A204.1 (cell line): Measurements from ENCODE around the gene ATG16L2.

Source experiments
- FAIRE-seq: peaks from 2 replicates; lab custom pipeline; 2012; peaks lifted over from hg19 to GRCh38; lab: Jason Lieb, UNC

Gene ATG16L2

GRCh38 chr11:72814286-72815109 lies at the start of gene ATG16L2:
Gene ATG16L2 (plus strand): TSS chr11:72814411. CDS start chr11:72814446, 35 bp downstream.
- FAIRE-seq = no peak

- no peak for FAIRE-seq
Observed at GRCh38 chr11:72764503-72764902, 49.7 kb upstream of the ATG16L2 start.

DNA sequence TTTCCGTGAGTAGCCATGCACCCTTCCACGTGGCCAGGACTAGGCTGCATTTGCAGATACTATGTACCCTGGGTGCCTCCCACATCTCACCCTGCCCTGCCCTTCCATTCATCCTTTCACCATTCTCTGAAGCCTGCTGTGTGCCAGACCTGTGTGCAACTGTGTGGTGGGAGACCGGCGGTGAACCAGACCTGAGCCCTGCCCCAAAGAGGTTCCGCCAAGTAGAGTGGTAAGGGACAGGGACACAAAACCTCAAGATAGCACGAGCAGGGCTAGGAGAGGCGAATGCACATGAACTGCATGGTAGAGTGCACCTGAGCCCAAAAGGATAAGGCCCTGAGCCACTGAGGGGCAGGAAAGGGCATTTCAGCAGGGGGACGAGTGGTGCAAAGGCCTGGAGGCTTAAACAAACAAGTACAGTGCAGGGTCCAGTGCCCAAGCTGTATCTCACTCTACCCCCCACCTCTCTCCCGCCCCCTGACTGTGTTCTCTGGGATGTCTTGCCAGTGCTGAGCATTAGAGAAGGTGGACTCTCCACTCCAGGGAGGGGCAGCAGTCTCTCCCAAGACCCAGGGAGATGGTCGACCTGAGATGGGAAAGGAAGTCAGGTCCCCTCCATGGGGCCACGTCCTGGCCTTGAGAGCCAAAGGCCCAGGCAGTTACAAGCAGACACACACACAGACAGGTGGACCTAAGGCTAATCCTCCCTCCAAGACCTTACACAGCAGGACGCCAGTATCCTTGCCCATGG lies 47.9 kb upstream of the ATG16L2 start:
- no peak for FAIRE-seq

DNA sequence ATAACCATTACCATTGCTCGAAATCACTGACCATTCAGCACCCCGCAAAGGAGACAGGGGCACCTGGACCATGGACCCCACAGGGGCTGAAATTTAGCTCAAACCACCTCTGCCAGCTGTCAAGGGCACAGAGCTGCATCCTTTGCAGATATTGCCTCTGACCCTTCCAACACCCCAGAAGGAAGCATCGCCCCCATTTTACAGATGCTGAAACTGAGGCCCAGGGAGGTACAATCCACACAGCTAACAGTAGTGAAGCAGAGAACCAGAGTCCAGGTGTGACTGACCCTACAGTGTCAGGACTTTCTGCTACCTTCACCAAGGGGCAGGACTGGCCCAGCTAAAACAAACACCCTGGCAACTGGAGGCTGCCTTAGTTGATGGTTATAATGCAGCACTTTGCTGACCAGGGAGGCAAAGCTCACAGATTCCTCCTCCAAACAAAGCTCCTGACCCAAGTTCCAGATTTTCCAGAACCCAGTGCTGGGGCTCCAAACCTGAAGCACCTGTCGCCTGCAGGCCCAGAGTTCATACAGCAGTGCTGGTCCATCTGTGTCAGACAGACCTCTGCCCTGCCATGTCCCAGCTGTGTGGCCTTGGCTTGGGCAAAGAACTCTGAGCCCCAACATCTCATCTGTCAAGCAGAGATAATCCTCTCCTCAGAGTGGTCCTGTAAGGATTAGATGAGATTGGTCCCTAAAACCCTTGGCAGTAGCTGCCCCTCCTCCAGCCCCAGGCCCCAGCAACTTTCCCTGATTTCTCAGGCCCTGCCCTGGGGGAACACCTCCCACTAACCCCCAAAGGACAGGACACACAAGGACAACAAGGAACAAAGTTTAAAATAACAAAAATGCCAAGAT lies 46.8 kb upstream of the ATG16L2 start:
- no peak for FAIRE-seq

- FAIRE-seq = no peak
Observed at GRCh38 chr11:72768581-72768980, 45.6 kb upstream of the ATG16L2 start.

DNA sequence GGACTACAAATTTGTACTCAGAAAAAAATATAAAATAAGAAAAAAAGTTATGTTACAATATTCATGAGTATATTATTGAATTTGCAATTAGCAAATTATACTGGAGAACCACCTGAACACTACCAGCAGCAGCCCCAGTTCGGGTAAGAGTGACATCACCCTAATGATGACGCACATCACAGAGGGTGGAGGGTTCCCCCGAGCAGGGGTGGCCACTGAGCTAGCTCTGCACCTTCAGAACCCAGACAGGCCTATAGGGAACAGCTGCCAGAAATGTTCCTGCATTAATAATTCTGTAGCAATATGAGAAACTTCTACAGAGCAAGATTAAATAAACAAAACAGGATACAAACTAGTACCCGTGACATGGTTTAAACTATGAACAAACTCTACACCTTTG lies 44.5 kb upstream of the ATG16L2 start:
- no peak for FAIRE-seq

- FAIRE-seq = no peak
Observed at GRCh38 chr11:72770799-72771198, 43.4 kb upstream of the ATG16L2 start.

DNA sequence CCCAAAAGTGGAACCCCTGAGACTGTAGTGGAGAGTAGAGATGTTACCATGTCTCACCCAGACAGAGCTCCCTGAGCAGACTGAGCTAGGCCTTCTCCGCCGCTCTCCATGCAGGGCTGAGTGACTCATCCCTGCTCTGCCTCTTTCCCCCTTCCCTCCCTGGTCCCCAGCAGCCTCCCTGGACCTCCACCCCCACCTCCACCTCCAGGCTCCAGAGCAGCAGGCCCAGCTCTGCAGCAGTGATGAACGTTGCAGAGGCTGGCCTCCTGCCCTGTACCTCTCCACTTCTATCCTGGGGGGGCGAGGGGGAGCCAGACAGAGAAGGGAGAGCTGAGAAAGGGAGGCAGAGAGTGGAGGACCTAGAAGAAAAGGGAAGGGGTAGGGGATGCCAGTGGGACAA lies 42.7 kb upstream of the ATG16L2 start:
- no peak for FAIRE-seq

DNA sequence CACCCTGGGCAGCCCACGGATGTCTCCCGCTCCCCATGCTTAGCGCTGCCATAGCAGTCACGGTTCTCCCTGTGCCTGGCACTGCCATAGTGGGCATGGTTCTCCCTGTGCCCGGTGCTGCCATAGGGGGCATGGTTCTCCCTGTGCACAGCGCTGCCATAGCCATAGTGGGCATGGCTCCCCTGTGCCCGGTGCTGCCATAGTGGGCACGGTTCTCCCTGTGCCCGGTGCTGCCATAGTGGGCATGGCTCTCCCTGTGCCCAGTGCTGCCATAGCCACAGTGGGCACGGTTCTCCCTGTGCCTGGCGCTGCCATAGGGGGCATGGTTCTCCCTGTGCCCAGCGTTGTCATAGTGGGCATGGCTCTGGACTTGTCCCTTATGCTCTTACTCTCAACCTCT lies 42.2 kb upstream of the ATG16L2 start:
- FAIRE-seq = no peak

DNA sequence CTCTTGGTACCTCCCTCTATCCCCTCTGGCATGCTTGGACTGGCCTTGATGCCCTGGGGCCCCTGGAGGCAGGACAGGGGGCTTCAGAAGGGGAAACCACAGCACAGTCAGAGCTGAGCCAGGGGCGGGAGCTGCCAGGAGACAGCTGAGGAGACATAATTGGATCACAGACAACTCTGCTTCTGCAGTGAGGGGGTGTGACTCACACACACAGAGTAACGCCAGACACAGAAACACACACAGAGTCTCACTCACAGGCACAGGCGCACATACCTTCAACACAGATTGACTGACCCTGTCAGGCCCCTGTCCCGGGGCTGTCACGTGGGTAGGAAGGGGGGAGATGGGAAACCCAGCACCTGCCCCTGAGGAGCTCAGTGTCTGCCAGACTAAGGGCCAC lies 40.9 kb upstream of the ATG16L2 start:
- no peak for FAIRE-seq

DNA sequence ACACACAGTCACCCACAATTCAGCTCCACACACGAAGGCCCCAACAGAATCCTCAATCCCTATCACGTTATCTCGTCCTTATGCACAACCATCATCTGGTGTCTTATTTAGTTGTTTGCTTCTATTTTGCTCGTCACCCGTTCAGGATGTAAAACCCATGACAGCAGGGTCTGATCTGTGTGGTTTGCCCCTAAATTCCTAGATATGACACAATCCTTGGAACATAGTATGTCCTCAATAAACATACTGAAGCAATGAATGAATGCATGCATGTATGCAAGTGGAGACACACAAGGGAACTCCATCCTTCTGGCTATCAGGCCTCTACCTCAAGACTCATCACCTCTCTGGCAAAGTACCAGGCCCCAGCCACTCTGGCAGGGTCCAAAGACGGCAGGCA lies 40.5 kb upstream of the ATG16L2 start:
- no peak for FAIRE-seq

DNA sequence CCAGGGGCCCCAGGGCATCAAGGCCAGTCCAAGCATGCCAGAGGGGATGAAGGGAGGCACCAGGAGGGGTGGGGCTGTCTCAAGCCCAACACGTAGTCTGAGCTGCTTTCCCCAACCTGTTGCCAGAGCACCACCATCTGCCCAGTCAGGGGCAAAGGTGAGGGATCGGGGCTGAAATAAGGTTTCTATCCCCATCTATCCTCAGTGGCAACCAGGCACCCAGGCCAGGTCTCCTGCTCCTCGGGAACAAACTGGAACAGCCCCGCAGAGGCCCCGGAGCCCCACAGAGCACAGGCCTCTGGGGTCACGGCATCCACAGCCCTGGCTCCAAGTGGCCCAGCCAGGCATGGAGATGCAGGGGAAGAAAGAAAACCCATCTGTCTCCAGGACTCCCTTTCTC lies 39.7 kb upstream of the ATG16L2 start:
- FAIRE-seq = no peak

DNA sequence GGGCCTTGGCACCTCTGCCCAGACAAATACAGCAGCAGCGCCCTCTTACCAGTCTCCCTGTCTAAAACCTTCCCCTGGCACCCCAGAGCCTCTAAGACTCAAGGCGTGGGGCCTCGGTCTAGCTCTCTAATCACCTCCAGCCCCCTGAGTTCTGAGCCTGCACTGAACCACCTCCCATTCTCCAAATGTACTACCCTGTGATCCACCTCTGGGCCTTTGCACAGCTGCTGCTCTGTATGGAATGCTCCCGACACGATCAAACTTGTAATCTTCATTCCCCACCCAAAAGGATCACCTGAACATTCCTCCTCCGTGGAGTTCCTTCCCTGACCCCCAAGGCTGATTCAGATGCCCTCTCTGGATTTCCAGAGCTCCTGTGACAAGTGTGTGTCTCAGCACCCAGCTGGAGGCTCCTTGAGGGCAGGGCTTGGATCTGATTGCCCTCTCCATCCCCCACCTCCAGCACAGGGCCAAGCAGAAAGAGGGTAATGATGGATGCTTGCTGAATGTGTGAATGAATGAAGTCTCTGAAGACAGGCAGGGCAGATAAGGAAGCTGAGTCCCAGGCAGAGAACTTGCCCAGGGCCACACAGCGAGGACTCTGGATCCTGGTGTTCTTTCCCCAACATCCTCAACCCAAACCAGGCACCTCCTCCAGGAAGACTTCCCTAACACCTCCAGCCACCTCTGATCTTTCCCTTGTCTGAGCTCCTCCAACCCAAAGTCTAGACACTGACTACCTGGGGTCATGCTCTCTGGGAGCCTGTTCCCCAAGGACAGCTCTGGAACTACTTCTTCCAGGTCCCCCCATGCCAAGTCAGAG lies 38.7 kb upstream of the ATG16L2 start:
- FAIRE-seq = no peak

DNA sequence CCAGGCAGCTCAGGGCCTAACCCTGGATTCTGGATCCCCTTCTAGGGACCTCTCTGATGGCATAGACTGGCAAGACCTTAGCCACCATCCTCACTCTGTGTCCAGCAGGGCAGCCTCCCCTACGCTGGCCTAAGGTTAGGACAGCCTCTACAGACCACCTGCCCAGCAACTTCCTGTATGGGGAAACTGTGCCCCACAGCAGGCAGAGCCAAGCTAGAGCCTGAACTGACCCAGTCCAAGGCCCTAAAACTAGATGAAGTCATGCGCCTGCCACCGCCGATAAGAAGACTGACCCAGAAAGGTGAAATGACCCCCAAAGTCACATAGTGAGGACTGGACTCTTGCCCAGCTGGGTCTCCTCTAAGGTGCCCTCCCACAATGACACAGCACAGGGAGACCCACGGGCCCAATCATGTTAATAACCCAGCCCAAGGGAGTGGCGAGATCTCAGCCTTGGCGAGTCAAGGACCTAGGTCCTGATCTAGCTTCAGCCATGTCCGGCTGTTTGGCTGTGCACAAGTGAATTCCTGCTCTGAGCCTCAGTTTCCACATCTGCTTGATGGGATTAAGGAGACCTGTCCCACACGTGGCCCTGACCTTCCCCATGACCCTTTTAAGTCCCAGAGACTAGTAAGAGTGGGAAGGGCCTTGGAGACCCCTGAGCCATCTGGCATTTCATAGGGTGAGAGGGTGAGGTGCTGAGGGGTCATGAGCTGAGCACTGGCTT lies 37.9 kb upstream of the ATG16L2 start:
- no peak for FAIRE-seq

- FAIRE-seq = no peak
Observed at GRCh38 chr11:72776844-72777754, 37.1 kb upstream of the ATG16L2 start.

- FAIRE-seq = no peak
Observed at GRCh38 chr11:72777755-72778278, 36.4 kb upstream of the ATG16L2 start.

- no peak for FAIRE-seq
Observed at GRCh38 chr11:72778535-72779494, 35.4 kb upstream of the ATG16L2 start.

GRCh38 chr11:72779495-72780128 lies 34.6 kb upstream of the ATG16L2 start:
- no peak for FAIRE-seq
